Chondrocyte (in vitro differentiated cells): ENCODE results near the gene MINDY4B. TPM values are rescaled to one million over a fixed set of nuclear protein-coding genes. Genes with fewer than 3 reads are reported as not detected.
A peak's percentile ranks its signal among the peaks of the same experiment; 100 is the strongest.

Source experiments
- DNase-seq: peaks from one replicate; pipeline ENCODE4 v3.0.0; 2021; ENCODE audit warnings: mixed read lengths, low spot score
- H3K27ac Mint-ChIP-seq: one replicate; pipeline ENCODE4 v1.8.0; 2021; ENCODE audit warnings: mild to moderate bottlenecking, moderate library complexity, mixed read lengths; ENCODE audit not compliant: unreplicated experiment
- H3K27me3 Mint-ChIP-seq: 2 replicates; pipeline ENCODE4 v1.8.0; 2021; ENCODE audit warnings: low read depth, mixed read lengths
- H3K36me3 Mint-ChIP-seq: 2 replicates; pipeline ENCODE4 v1.8.0; 2021; ENCODE audit warnings: low read depth, mixed read lengths
- H3K4me1 Mint-ChIP-seq: 2 replicates; pipeline ENCODE4 v1.8.0; 2021; ENCODE audit warnings: low read depth, mild to moderate bottlenecking, mixed read lengths
- H3K4me3 Mint-ChIP-seq: one replicate; pipeline ENCODE4 v1.8.0; 2021; ENCODE audit warnings: mild to moderate bottlenecking, moderate library complexity, mixed read lengths; ENCODE audit not compliant: unreplicated experiment
- H3K9me3 Mint-ChIP-seq: 2 replicates; pipeline ENCODE4 v1.8.0; 2021; ENCODE audit warnings: low read depth, mixed read lengths
- total RNA-seq: library from RNA; stranded (reverse); gene quantifications from 3 replicates; pipeline ENCODE4 v1.2.1, GENCODE V29; 2021
- TF ChIP-seq, protein P1 (sequence below): fragments of 200-600 bp; sonication (generic); IDR thresholded peaks from 2 replicates; pipeline ENCODE4 v1.5.0; 2021; ENCODE audit warnings: antibody characterized with exemption, mild to moderate bottlenecking, moderate library complexity

MINDY4B gene
- total RNA-seq, 1 donor from 2014 or later, result not detected

DNA sequence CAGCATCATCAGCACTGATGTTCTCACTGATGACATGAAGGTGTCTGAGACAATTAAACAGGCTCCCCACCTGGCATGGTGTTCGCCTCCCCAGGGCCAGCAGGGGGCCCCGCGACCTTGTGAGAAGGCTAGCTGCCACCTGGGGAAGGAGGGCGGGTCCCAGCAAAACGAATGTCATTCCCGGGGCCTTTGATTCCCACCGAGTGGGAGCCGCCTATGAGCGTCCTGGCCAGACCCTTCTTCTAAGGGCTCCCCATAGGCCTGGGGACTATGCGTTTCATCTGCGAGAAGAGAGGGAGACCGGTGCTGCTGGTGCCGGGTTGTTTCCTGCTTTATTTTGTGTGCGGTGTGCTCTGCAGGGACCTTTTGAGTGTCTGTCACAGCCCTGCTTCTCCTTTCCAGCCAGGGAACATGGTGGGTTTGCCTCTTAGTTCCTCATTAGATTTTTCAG lies 20.5 kb upstream of the MINDY4B start:
- Mint-ChIP-seq H3K4me3 (no peak overlapping the region), H3K4me1 (peaks cover 5% of the 10 kb centered on the region), H3K9me3 (no peaks in the 10 kb centered on the region), H3K27ac (no peak overlapping the region), H3K27me3 (peaks cover 10% of the 10 kb centered on the region), H3K36me3 (no peaks in the 10 kb centered on the region)
- TF ChIP-seq, protein P1, sequence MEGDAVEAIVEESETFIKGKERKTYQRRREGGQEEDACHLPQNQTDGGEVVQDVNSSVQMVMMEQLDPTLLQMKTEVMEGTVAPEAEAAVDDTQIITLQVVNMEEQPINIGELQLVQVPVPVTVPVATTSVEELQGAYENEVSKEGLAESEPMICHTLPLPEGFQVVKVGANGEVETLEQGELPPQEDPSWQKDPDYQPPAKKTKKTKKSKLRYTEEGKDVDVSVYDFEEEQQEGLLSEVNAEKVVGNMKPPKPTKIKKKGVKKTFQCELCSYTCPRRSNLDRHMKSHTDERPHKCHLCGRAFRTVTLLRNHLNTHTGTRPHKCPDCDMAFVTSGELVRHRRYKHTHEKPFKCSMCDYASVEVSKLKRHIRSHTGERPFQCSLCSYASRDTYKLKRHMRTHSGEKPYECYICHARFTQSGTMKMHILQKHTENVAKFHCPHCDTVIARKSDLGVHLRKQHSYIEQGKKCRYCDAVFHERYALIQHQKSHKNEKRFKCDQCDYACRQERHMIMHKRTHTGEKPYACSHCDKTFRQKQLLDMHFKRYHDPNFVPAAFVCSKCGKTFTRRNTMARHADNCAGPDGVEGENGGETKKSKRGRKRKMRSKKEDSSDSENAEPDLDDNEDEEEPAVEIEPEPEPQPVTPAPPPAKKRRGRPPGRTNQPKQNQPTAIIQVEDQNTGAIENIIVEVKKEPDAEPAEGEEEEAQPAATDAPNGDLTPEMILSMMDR, result peak; percentile 79
- no peak for DNase-seq

DNA sequence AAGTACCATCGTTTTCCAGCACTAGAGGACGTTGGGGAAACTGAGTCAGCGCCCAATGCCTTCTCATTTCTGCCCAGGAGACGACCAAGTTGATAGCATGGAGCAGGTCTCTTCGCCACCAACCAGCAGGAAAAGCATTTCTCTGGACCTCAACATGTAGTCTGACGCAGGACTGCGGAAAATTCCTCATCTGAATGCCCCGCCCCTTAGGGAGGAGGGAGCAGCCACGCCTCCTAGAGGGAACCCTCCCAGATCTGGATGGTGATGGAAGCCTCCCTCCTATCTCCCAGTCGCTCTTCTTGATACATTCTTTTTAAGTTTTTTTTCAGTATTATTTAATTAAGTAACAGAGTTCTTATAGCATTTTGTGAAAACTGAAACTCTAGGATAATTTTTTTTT lies 17.4 kb upstream of the MINDY4B start:
- Mint-ChIP-seq H3K27ac (no peak overlapping the region), H3K4me3 (no peak overlapping the region), H3K4me1 (peaks cover 5% of the 10 kb centered on the region)

DNA sequence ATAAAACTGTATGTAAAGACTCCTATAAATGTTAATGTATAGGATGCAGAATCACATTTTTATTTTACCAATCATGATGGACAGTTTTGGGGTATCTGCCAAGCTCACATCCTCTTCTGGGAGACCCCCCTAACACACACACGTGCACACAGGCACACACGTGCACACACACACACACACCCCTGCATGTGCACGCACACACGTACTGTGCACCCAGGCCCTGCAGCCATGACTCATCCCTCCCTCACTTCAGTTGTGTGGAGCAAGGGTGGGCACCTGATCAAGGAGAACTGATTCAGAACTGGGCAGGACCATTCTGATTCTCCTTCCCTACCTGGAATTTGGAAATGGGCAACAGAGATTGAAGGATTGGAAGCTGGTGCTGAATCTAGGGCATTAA lies 16.0 kb upstream of the MINDY4B start:
- Mint-ChIP-seq H3K4me1 (peaks cover 5% of the 10 kb centered on the region), H3K9me3 (no peaks in the 10 kb centered on the region), H3K4me3 (no peak overlapping the region), H3K36me3 (no peaks in the 10 kb centered on the region), H3K27me3 (peaks cover 26% of the 10 kb centered on the region), H3K27ac (no peak overlapping the region)
- no peak for DNase-seq
- TF ChIP-seq, protein P1, result no peak

More for the DNA sequence above, 17.4 kb upstream of the MINDY4B start:
- peaks cover 19% of the 10 kb centered on the region for H3K27me3 Mint-ChIP-seq
- DNase-seq, result no peak
- H3K36me3 Mint-ChIP-seq, result no peaks in the 10 kb centered on the region
- no peaks in the 10 kb centered on the region for H3K9me3 Mint-ChIP-seq
- TF ChIP-seq, protein P1, result no peak

DNA sequence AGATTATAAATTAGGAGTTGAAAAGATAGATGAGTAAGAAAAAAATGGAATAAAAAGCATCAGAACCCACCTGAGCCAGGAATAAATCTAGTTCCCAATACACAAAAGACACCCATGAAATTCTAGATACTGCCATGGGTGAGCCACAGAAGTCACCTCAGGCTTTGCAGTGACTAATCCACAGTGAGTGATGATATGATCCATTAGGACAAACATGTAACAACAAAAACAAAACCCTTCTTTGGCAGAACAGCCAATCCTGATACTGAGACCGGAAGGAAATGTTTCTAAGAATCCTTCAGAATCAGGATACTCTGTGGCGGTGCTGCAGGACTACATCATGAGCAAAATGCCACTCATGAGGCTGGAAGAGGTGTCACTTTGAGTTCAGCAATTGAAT lies 15.0 kb upstream of the MINDY4B start:
- no peak for DNase-seq
- H3K36me3 Mint-ChIP-seq, result no peaks in the 10 kb centered on the region
- TF ChIP-seq, protein P1, result no peak
- no peak overlapping the region for H3K27ac Mint-ChIP-seq
- no peaks in the 10 kb centered on the region for H3K9me3 Mint-ChIP-seq
- H3K4me3 Mint-ChIP-seq, result no peak overlapping the region
- H3K27me3 Mint-ChIP-seq, result peaks cover 29% of the 10 kb centered on the region
- H3K4me1 Mint-ChIP-seq, result no peaks in the 10 kb centered on the region

DNA sequence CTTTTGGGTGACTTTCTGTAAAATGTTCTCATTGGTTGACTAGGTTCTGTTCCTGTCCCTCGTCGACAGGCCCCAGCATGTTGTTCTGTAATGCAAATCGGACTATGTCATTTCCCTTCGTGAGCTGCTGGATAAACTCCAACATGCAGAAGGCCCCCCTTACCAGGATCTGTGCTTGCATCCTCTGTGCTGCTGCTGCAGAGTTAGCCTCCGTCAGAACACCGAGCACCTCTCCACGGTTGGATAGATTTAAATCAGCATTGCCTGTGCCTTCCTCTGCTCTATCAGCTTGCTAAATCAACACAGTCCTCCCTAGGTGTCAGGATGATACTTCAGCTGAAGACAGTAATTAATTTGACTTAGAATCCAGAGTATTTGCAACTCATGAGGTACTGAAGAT lies 12.7 kb upstream of the MINDY4B start:
- Mint-ChIP-seq H3K36me3 (no peaks in the 10 kb centered on the region), H3K9me3 (no peaks in the 10 kb centered on the region), H3K27me3 (peaks cover 31% of the 10 kb centered on the region), H3K4me3 (no peak overlapping the region), H3K27ac (no peak overlapping the region), H3K4me1 (no peaks in the 10 kb centered on the region)
- no peak for DNase-seq
- TF ChIP-seq, protein P1, result no peak
